GM18909 (cell line): Measurements from ENCODE around the gene RASA1.

ENCODE experiments used
- ATAC-seq: cut with Tn5 transposase; IDR thresholded peaks from one replicate; pipeline ENCODE4 v1.9.1; 2021; ENCODE audit warnings: mild to moderate bottlenecking; ENCODE audit not compliant: unreplicated experiment, poor library complexity

Gene RASA1

GRCh38 chr5:87398981-87399614, 131.4 kb downstream of the RASA1 start:
- ATAC-seq: no peak

GRCh38 chr5:87399720-87400119, 132.0 kb downstream of the RASA1 start:
- no peak for ATAC-seq

- peak; percentile 85 for ATAC-seq
Observed at GRCh38 chr5:87400305-87400899, 132.7 kb downstream of the RASA1 start.

- no peak for ATAC-seq
Observed at GRCh38 chr5:87401626-87402025, 133.9 kb downstream of the RASA1 start.

- ATAC-seq: no peak
Observed at GRCh38 chr5:87403409-87403808, 135.7 kb downstream of the RASA1 start.

GRCh38 chr5:87403899-87404298, 136.2 kb downstream of the RASA1 start:
- ATAC-seq: no peak

GRCh38 chr5:87404359-87404758, 136.7 kb downstream of the RASA1 start:
- no peak for ATAC-seq

- ATAC-seq: no peak
Observed at GRCh38 chr5:87405472-87406155, 137.9 kb downstream of the RASA1 start.

- no peak for ATAC-seq
Observed at GRCh38 chr5:87408204-87408603, 140.5 kb downstream of the RASA1 start.

- ATAC-seq: no peak
Observed at GRCh38 chr5:87410931-87411330, 143.2 kb downstream of the RASA1 start.

- no peak for ATAC-seq
Observed at GRCh38 chr5:87411586-87411972, 143.9 kb downstream of the RASA1 start.

- ATAC-seq: peak; percentile 24
Observed at GRCh38 chr5:87411973-87412629, 144.4 kb downstream of the RASA1 start.

- peak; percentile 99 for ATAC-seq
Observed at GRCh38 chr5:87412630-87413342, 145.1 kb downstream of the RASA1 start, which contains the start of gene CCNH. Gene CCNH, minus strand, starts transcription at chr5:87412930. Its CDS starts 136 bp downstream, at chr5:87412794.

GRCh38 chr5:87413343-87413645, 145.6 kb downstream of the RASA1 start:
- no peak for ATAC-seq

- no peak for ATAC-seq
Observed at GRCh38 chr5:87418506-87418905, 150.8 kb downstream of the RASA1 start.

- no peak for ATAC-seq
Observed at GRCh38 chr5:87421307-87421706, 153.6 kb downstream of the RASA1 start.

- no peak for ATAC-seq
Observed at GRCh38 chr5:87423755-87424154, 156.1 kb downstream of the RASA1 start.

GRCh38 chr5:87430863-87431457, 163.3 kb downstream of the RASA1 start:
- no peak for ATAC-seq

GRCh38 chr5:87432460-87432859, 164.8 kb downstream of the RASA1 start:
- ATAC-seq: no peak

GRCh38 chr5:87433945-87434344, 166.3 kb downstream of the RASA1 start:
- ATAC-seq: no peak
